ENCODE results near the gene CKM.

DNA sequence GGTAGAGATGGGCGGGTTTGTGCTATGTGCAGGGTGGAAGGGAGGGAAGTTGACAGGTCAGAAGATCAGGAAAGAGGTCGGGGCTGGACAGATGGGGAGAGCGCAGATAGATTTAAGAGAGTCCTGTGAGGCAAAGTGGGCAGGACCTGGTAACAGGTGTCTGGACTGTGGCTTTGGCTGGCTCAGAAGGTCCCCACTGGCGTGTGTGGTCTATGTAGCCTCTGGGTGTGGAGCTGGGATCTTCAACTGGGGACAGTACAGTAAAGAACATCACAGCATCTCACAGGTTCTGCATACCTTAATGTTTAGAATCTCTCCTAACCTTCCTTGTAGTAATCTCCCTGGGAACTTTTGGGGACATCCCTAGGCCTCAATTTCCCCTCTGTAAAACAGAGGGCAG lies 17.7 kb downstream of the CKM start:
- TF ChIP-seq POLR2A (IDR thresholded peaks at IDR 0.05) (no peak), POLR2AphosphoS5 (IDR thresholded peaks at IDR 0.05; ENCODE audit: insufficient read depth in 1 of 2, low read depth in 1 of 2) (no peak)

Measured in vagina (tissue), 2 donors.